Measurements from ENCODE around the gene HABP2. TPM values are rescaled to one million over a fixed set of nuclear protein-coding genes. Genes with fewer than 3 reads are reported as not detected.

HABP2 gene
- total RNA-seq, 1 donor from 2014 or later, result not detected

- DNase-seq (ENCODE audit: low read depth) (no peak), FAIRE-seq (no peak)
- no peaks in the 10 kb centered on the region for H3K36me3 ChIP-seq (ENCODE audit: insufficient read depth, low read length)
- Mint-ChIP-seq H3K27ac (ENCODE audit: unreplicated experiment) (no peak overlapping the region), H3K36me3 (ENCODE audit: low read depth, unreplicated experiment) (no peaks in the 10 kb centered on the region), H3K27me3 (ENCODE audit: low read depth, unreplicated experiment) (peaks cover 29% of the 10 kb centered on the region), H3K4me1 (ENCODE audit: low read depth, unreplicated experiment) (no peaks in the 10 kb centered on the region), H3K9me3 (ENCODE audit: unreplicated experiment) (peaks cover 3% of the 10 kb centered on the region), H3K4me3 (ENCODE audit: unreplicated experiment) (no peak overlapping the region)
- no peaks in the 10 kb centered on the region for H3K9me3 ChIP-seq (ENCODE audit: insufficient read depth, low read depth, low read length)
- H3K79me2 ChIP-seq (ENCODE audit: insufficient read depth, low read length), result no peaks in the 10 kb centered on the region
- H4K20me1 ChIP-seq (ENCODE audit: insufficient read depth, low read length), result no peaks in the 10 kb centered on the region
- peaks cover 6% of the 10 kb centered on the region for H3K27me3 ChIP-seq (ENCODE audit: insufficient read depth, low read length)
- no peak overlapping the region for H2AFZ ChIP-seq (ENCODE audit: low read depth, low read length)
- no peak overlapping the region for H3K9ac ChIP-seq (ENCODE audit: low read length)
- no peak overlapping the region for H3K4me2 ChIP-seq (ENCODE audit: low read length)
- no peak overlapping the region for H3K4me3 ChIP-seq (ENCODE audit: insufficient read depth, low read depth, low read length)
- H3K4me1 ChIP-seq (ENCODE audit: insufficient read depth, low read length), result peaks cover 4% of the 10 kb centered on the region
- no peak for TF ChIP-seq CTCF (IDR thresholded peaks at IDR 0.05; ENCODE audit: insufficient read depth, low read depth, low read length)
- no peak for TF ChIP-seq EZH2 (IDR thresholded peaks at IDR 0.05; ENCODE audit: insufficient read depth, low read length)
- no peak overlapping the region for H3K27ac ChIP-seq (ENCODE audit: low read depth, low read length)
Measured at GRCh38 chr10:113547426-113547825, 5.4 kb upstream of the HABP2 start.

GRCh38 chr10:113549856-113550255 lies 3.0 kb upstream of the HABP2 start:
- Histone ChIP-seq H4K20me1 (ENCODE audit: insufficient read depth, low read length) (no peaks in the 10 kb centered on the region), H3K4me3 (ENCODE audit: insufficient read depth, low read depth, low read length) (no peak overlapping the region), H3K4me1 (ENCODE audit: insufficient read depth, low read length) (peaks cover 4% of the 10 kb centered on the region), H3K27me3 (ENCODE audit: insufficient read depth, low read length) (no peaks in the 10 kb centered on the region), H2AFZ (ENCODE audit: low read depth, low read length) (peak overlapping the region; percentile 71), H3K9ac (ENCODE audit: low read length) (no peak overlapping the region), H3K9me3 (ENCODE audit: insufficient read depth, low read depth, low read length) (no peaks in the 10 kb centered on the region), H3K36me3 (ENCODE audit: insufficient read depth, low read length) (no peaks in the 10 kb centered on the region), H3K27ac (ENCODE audit: low read depth, low read length) (no peak overlapping the region), H3K4me2 (ENCODE audit: low read length) (no peak overlapping the region), H3K79me2 (ENCODE audit: insufficient read depth, low read length) (no peaks in the 10 kb centered on the region)
- H3K27me3 Mint-ChIP-seq (ENCODE audit: low read depth, unreplicated experiment), result peaks cover 24% of the 10 kb centered on the region
- no peak for FAIRE-seq
- TF ChIP-seq EZH2 (IDR thresholded peaks at IDR 0.05; ENCODE audit: insufficient read depth, low read length) (no peak), CTCF (IDR thresholded peaks at IDR 0.05; ENCODE audit: insufficient read depth, low read depth, low read length) (no peak)
- DNase-seq (ENCODE audit: low read depth), result no peak
- H3K27ac Mint-ChIP-seq (ENCODE audit: unreplicated experiment), result no peak overlapping the region
- no peak overlapping the region for H3K4me3 Mint-ChIP-seq (ENCODE audit: unreplicated experiment)
- H3K9me3 Mint-ChIP-seq (ENCODE audit: unreplicated experiment), result peaks cover 3% of the 10 kb centered on the region
- no peaks in the 10 kb centered on the region for H3K36me3 Mint-ChIP-seq (ENCODE audit: low read depth, unreplicated experiment)
- peaks cover 7% of the 10 kb centered on the region for H3K4me1 Mint-ChIP-seq (ENCODE audit: low read depth, unreplicated experiment)

- no peaks in the 10 kb centered on the region for H3K27me3 ChIP-seq (ENCODE audit: insufficient read depth, low read length)
Measured at GRCh38 chr10:113550365-113550764, 2.5 kb upstream of the HABP2 start.

More at GRCh38 chr10:113550365-113550764, 2.5 kb upstream of the HABP2 start:
- Histone ChIP-seq H3K4me3 (ENCODE audit: insufficient read depth, low read depth, low read length) (no peak overlapping the region), H3K36me3 (ENCODE audit: insufficient read depth, low read length) (no peaks in the 10 kb centered on the region), H2AFZ (ENCODE audit: low read depth, low read length) (peak overlapping the region; percentile 71), H3K4me1 (ENCODE audit: insufficient read depth, low read length) (peaks cover 4% of the 10 kb centered on the region), H3K9me3 (ENCODE audit: insufficient read depth, low read depth, low read length) (no peaks in the 10 kb centered on the region), H4K20me1 (ENCODE audit: insufficient read depth, low read length) (no peaks in the 10 kb centered on the region), H3K27ac (ENCODE audit: low read depth, low read length) (no peak overlapping the region), H3K79me2 (ENCODE audit: insufficient read depth, low read length) (no peaks in the 10 kb centered on the region), H3K9ac (ENCODE audit: low read length) (no peak overlapping the region), H3K4me2 (ENCODE audit: low read length) (peak overlapping the region; percentile 10)
- FAIRE-seq, result no peak
- Mint-ChIP-seq H3K36me3 (ENCODE audit: low read depth, unreplicated experiment) (no peaks in the 10 kb centered on the region), H3K27me3 (ENCODE audit: low read depth, unreplicated experiment) (peaks cover 22% of the 10 kb centered on the region), H3K27ac (ENCODE audit: unreplicated experiment) (no peak overlapping the region), H3K4me1 (ENCODE audit: low read depth, unreplicated experiment) (peaks cover 7% of the 10 kb centered on the region), H3K4me3 (ENCODE audit: unreplicated experiment) (no peak overlapping the region), H3K9me3 (ENCODE audit: unreplicated experiment) (peaks cover 3% of the 10 kb centered on the region)
- DNase-seq (ENCODE audit: low read depth), result peak; percentile 44
- TF ChIP-seq CTCF (IDR thresholded peaks at IDR 0.05; ENCODE audit: insufficient read depth, low read depth, low read length) (no peak), EZH2 (IDR thresholded peaks at IDR 0.05; ENCODE audit: insufficient read depth, low read length) (no peak)

Data from astrocyte (in vitro differentiated cells and primary cell).